Neuronal stem cell (in vitro differentiated cells): Measurements from ENCODE around the gene TPSG1.
A peak's percentile ranks its signal among the peaks of the same experiment; 100 is the strongest.
"Not testable (repeated sequence)": the region's sequence is repeated elsewhere in the genome, so short reads cannot be mapped to it uniquely, and the experiment has no call there.

Experiments used
- DNase-seq: peaks from one replicate; pipeline ENCODE4 v3.0.0-alpha.2; 2013; ENCODE audit warnings: low spot score
- H2AFZ ChIP-seq: one replicate; pipeline ENCODE4 v1.6.1; 2013; ENCODE audit warnings: mild to moderate bottlenecking, low read length, inconsistent platforms
- H2AK5ac ChIP-seq: 2 replicates; pipeline ENCODE4 v1.6.1; 2013; ENCODE audit warnings: low read depth, mild to moderate bottlenecking, inconsistent platforms, low read length, moderate library complexity, mixed read lengths
- H2BK120ac ChIP-seq: 2 replicates; pipeline ENCODE4 v1.6.1; 2013; ENCODE audit warnings: low read depth, mild to moderate bottlenecking, inconsistent platforms, low read length, moderate library complexity, mixed read lengths
- H2BK12ac ChIP-seq: one replicate; pipeline ENCODE4 v1.6.1; 2013; ENCODE audit warnings: low read length, inconsistent platforms
- H2BK15ac ChIP-seq: 2 replicates; pipeline ENCODE4 v1.6.1; 2013; ENCODE audit warnings: mild to moderate bottlenecking, low read length, inconsistent platforms, mixed read lengths
- H2BK5ac ChIP-seq: one replicate; pipeline ENCODE4 v1.6.1; 2013; ENCODE audit warnings: inconsistent platforms, mild to moderate bottlenecking, low read length, moderate library complexity
- H3K14ac ChIP-seq: one replicate; pipeline ENCODE4 v1.6.1; 2013; ENCODE audit warnings: low read length, inconsistent platforms
- H3K18ac ChIP-seq: 2 replicates; pipeline ENCODE4 v1.6.1; 2013; ENCODE audit warnings: low read length, inconsistent platforms
- H3K23ac ChIP-seq: 2 replicates; pipeline ENCODE4 v1.6.1; 2013; ENCODE audit warnings: low read depth, mild to moderate bottlenecking, mixed read lengths, low read length, inconsistent platforms; ENCODE audit not compliant: poor library complexity
- H3K27ac ChIP-seq: replicated peaks from 3 replicates; pipeline ENCODE4 v1.5.1; 2013; ENCODE audit warnings: low read length, inconsistent platforms
- H3K27me3 ChIP-seq, 3 experiments: 2 replicates each; pipeline ENCODE4 v1.6.1; 2013; ENCODE audit warnings: low read length in 3 of 3, mild to moderate bottlenecking in 2 of 3, inconsistent platforms in 1 of 3, low read depth in 1 of 3, mixed read lengths in 1 of 3, moderate library complexity in 1 of 3; ENCODE audit not compliant: control insufficient read depth in 3 of 3, insufficient read depth in 3 of 3
- H3K36me3 ChIP-seq, 2 donors: replicated peaks in 1 of 2; 2 replicates each; pipeline ENCODE4 v1.6.1; 2013; ENCODE audit warnings: low read length in 2 of 2; ENCODE audit not compliant: control insufficient read depth in 2 of 2, insufficient read depth in 2 of 2
- H3K4ac ChIP-seq: 2 replicates; pipeline ENCODE4 v1.6.1; 2013; ENCODE audit warnings: inconsistent platforms, mild to moderate bottlenecking, low read length, moderate library complexity
- H3K4me1 ChIP-seq, 2 donors: 1 replicate in 1 of 2; 2 replicates in 1 of 2; pipeline ENCODE4 v1.6.1; 2013; ENCODE audit warnings: low read length in 2 of 2, low read depth in 1 of 2; ENCODE audit not compliant: control insufficient read depth in 2 of 2, insufficient read depth in 1 of 2
- H3K4me2 ChIP-seq: one replicate; pipeline ENCODE4 v1.6.1; 2013; ENCODE audit warnings: mild to moderate bottlenecking, low read length, inconsistent platforms; ENCODE audit not compliant: insufficient read depth, poor library complexity, severe bottlenecking
- H3K4me3 ChIP-seq, 2 donors: 2 replicates each; pipeline ENCODE4 v1.5.1; 2013; ENCODE audit warnings: low read length in 2 of 2, mild to moderate bottlenecking in 2 of 2, inconsistent platforms in 1 of 2, moderate library complexity in 1 of 2
- H3K79me1 ChIP-seq: one replicate; pipeline ENCODE4 v1.6.1; 2013; ENCODE audit warnings: low read depth, mild to moderate bottlenecking, inconsistent platforms, low read length, moderate library complexity
- H3K9ac ChIP-seq: one replicate; pipeline ENCODE4 v1.6.1; 2013; ENCODE audit warnings: mild to moderate bottlenecking, low read depth, low read length, inconsistent platforms; ENCODE audit not compliant: poor library complexity
- H3K9me3 ChIP-seq, 2 donors: replicated peaks in 1 of 2; 2 replicates each; pipeline versions ENCODE3 to v1.6.1; 2013; ENCODE audit warnings: low read length in 2 of 2, mild to moderate bottlenecking in 2 of 2, inconsistent platforms in 1 of 2, low read depth in 1 of 2, mixed read lengths in 1 of 2, moderate library complexity in 1 of 2; ENCODE audit not compliant: control insufficient read depth in 2 of 2, insufficient read depth in 1 of 2
- H4K8ac ChIP-seq: one replicate; pipeline ENCODE4 v1.6.1; 2013; ENCODE audit warnings: low read depth, mild to moderate bottlenecking, inconsistent platforms, low read length, moderate library complexity
- H4K91ac ChIP-seq: one replicate; pipeline ENCODE4 v1.6.1; 2013; ENCODE audit warnings: low read length, low read depth, mild to moderate bottlenecking, inconsistent platforms; ENCODE audit not compliant: poor library complexity
- WGBS, 2 donors: extraction: QIAGEN DNeasy Blood & Tissue Kit; methylation state at CpG; one replicate each; pipeline ENCODE4 v1.1.7; 2013; ENCODE audit warnings: missing lambda C conversion rate in 2 of 2, mixed read lengths in 1 of 2; ENCODE audit not compliant: insufficient read length in 2 of 2, insufficient replicate concordance in 1 of 2; ENCODE audit errors: extremely low coverage in 2 of 2; 5-methylcytosine and 5-hydroxymethylcytosine counted together

The TPSG1 gene

DNA sequence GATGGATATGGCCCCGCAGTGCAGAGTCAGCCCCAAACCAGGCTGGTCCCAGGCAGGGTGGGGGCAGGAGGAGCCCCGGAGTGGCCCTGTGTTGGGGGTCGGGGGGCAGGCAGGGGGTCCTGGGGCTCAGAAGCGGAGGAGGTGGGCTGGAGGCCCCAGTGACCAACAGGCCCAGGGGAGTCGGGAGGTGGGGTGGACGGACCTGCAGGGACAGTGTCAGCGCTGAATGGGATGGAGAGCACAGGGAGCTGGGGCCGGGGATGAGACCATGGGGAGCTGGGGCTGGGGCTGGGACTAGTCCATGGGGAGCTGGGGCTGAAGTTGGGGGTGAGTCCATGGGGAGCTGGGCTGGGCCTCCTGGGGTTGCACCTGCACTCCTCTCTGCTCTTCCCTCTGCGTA, 14.5 kb upstream of the TPSG1 start:
- not testable (repeated sequence) for H2BK5ac ChIP-seq, H4K8ac ChIP-seq, H3K23ac ChIP-seq, H4K91ac ChIP-seq, H2AK5ac ChIP-seq, H3K9me3 ChIP-seq, H3K79me1 ChIP-seq, H3K36me3 ChIP-seq, H3K9ac ChIP-seq, H3K4ac ChIP-seq, H3K27me3 ChIP-seq, H2AFZ ChIP-seq, H3K4me3 ChIP-seq, H2BK15ac ChIP-seq, H3K14ac ChIP-seq, H3K18ac ChIP-seq, H3K4me1 ChIP-seq, H2BK12ac ChIP-seq, H2BK120ac ChIP-seq, H3K4me2 ChIP-seq, H3K27ac ChIP-seq, DNase-seq
- no CpG with 5 or more reads among the region's 9 CpGs for WGBS, 2 donors

DNA sequence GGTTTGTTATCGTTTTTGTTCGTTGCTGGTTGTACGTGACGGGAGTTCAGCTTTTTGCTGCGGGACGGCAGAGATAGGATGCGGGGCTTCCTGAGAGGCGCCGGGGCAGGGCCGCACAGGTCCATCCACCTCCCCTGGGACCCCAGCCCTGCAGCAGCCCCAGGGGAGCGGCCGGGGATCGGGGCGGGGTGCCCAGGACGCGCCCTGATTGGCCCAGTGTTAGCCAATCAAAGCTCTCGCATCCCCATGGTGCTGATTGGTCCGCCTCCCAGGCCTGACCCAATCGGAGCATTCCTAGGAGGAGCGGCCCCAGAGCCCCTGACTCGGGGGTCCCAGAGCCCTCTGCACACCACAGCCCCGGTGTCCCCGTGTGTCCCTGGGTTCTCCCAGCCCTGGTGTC, 13.8 kb upstream of the TPSG1 start:
- H3K27ac ChIP-seq, DNase-seq, H3K4me1 ChIP-seq, H3K79me1 ChIP-seq, H3K4ac ChIP-seq, H3K27me3 ChIP-seq, H2BK120ac ChIP-seq, H3K9ac ChIP-seq, H2BK5ac ChIP-seq, H3K4me3 ChIP-seq, H4K8ac ChIP-seq, H3K9me3 ChIP-seq, H2AFZ ChIP-seq, H2AK5ac ChIP-seq, H3K36me3 ChIP-seq, H3K18ac ChIP-seq, H2BK12ac ChIP-seq, H3K14ac ChIP-seq, H3K23ac ChIP-seq, H4K91ac ChIP-seq, H2BK15ac ChIP-seq, H3K4me2 ChIP-seq: not testable (repeated sequence)
- WGBS, 2 donors = no CpG with 5 or more reads among the region's 23 CpGs

DNA sequence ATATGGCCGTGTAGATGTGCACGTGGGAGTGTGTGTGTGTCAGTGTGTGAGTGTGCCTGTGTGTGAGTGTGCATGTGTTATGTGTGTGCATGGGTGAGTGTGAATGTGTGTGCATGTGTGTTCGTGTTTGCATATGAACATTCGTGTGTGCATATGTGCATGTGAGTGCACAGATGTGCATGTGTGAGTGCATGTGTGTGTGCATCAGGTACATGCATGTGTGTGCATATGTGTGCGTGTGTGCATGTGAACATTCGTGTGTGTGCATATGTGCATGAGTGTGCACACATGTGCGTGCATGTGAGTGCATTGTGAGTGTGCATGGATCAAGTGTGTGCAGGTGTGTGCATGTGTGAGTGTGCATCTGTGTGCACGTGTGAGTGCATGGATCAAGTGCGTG, 12.9 kb upstream of the TPSG1 start:
- H2AFZ ChIP-seq = no peak overlapping the region
- H3K9ac ChIP-seq = peak overlapping the region; percentile 50
- H4K8ac ChIP-seq = peak overlapping the region; percentile 70
- DNase-seq = no peak
- H3K18ac ChIP-seq = no peak overlapping the region
- H3K9me3 ChIP-seq = peaks cover 0 to 3% of the 10 kb centered on the region in 2 donors
- H2AK5ac ChIP-seq = no peak overlapping the region
- H3K79me1 ChIP-seq = no peaks in the 10 kb centered on the region
- peaks cover 0 to 2% of the 10 kb centered on the region in 2 donors for H3K36me3 ChIP-seq
- no peak overlapping the region for H2BK120ac ChIP-seq
- H2BK15ac ChIP-seq = no peak overlapping the region
- no CpG with 5 or more reads among the region's 9 CpGs for WGBS, 2 donors
- no peak overlapping the region for H3K27ac ChIP-seq
- H3K4me2 ChIP-seq = no peak overlapping the region
- peaks cover 0 to 2% of the 10 kb centered on the region in 2 donors for H3K4me1 ChIP-seq
- H3K14ac ChIP-seq = no peak overlapping the region
- peak overlapping the region; percentile 1 for H3K23ac ChIP-seq
- peak overlapping the region in 1 of 2 donors; percentile 73 for H3K4me3 ChIP-seq
- no peak overlapping the region for H2BK12ac ChIP-seq
- peaks cover 0 to 3% (median 0%) of the 10 kb centered on the region in 3 experiments for H3K27me3 ChIP-seq
- H4K91ac ChIP-seq = no peak overlapping the region
- H2BK5ac ChIP-seq = no peak overlapping the region
- no peak overlapping the region for H3K4ac ChIP-seq

DNA sequence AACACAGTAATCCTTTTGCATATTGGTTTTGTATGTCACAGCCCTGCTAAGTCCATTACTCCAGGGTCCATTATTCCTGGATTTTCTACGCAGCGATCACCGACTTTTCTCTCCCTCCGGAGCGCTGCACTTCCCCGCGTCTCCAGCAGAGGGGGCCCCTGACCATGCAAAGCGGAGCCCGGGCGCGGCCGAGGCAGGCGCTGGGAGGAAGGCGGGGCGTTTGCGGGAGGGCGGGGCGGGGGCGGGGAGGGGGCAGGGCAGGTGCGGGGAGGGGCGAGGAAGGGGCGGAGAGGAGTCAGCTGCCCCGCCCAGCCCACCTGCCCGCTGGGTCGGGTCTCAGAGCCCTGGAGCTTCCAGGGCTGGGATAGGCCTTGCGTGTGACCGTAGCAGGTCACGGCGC, 11.6 kb upstream of the TPSG1 start:
- H3K14ac ChIP-seq, H3K4me2 ChIP-seq, H3K23ac ChIP-seq, H4K8ac ChIP-seq, H3K9ac ChIP-seq, H2BK5ac ChIP-seq, H3K9me3 ChIP-seq, H2BK120ac ChIP-seq, DNase-seq, H4K91ac ChIP-seq, H3K27me3 ChIP-seq, H3K4me1 ChIP-seq, H3K27ac ChIP-seq, H2AK5ac ChIP-seq, H2BK12ac ChIP-seq, H2BK15ac ChIP-seq, H3K79me1 ChIP-seq, H3K4me3 ChIP-seq, H3K36me3 ChIP-seq, H3K18ac ChIP-seq, H3K4ac ChIP-seq, H2AFZ ChIP-seq: not testable (repeated sequence)
- WGBS, 2 donors = no CpG with 5 or more reads among the region's 29 CpGs
